ENCODE results near the gene CYP4F11. TPM values are rescaled to one million over a fixed set of nuclear protein-coding genes. Genes with fewer than 3 reads are reported as not detected.
"Not testable (repeated sequence)": the region's sequence is repeated elsewhere in the genome, so short reads cannot be mapped to it uniquely, and the experiment has no call there.

CYP4F11 gene, protein sequence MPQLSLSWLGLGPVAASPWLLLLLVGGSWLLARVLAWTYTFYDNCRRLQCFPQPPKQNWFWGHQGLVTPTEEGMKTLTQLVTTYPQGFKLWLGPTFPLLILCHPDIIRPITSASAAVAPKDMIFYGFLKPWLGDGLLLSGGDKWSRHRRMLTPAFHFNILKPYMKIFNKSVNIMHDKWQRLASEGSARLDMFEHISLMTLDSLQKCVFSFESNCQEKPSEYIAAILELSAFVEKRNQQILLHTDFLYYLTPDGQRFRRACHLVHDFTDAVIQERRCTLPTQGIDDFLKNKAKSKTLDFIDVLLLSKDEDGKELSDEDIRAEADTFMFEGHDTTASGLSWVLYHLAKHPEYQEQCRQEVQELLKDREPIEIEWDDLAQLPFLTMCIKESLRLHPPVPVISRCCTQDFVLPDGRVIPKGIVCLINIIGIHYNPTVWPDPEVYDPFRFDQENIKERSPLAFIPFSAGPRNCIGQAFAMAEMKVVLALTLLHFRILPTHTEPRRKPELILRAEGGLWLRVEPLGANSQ
- polyA plus RNA-seq (2013, experiment 1 of 4) = not detected
- polyA plus RNA-seq (2013, experiment 2 of 4) = not detected
- polyA plus RNA-seq (2013, experiment 3 of 4) = not detected
- polyA plus RNA-seq (2013, experiment 4 of 4) = not detected

DNA sequence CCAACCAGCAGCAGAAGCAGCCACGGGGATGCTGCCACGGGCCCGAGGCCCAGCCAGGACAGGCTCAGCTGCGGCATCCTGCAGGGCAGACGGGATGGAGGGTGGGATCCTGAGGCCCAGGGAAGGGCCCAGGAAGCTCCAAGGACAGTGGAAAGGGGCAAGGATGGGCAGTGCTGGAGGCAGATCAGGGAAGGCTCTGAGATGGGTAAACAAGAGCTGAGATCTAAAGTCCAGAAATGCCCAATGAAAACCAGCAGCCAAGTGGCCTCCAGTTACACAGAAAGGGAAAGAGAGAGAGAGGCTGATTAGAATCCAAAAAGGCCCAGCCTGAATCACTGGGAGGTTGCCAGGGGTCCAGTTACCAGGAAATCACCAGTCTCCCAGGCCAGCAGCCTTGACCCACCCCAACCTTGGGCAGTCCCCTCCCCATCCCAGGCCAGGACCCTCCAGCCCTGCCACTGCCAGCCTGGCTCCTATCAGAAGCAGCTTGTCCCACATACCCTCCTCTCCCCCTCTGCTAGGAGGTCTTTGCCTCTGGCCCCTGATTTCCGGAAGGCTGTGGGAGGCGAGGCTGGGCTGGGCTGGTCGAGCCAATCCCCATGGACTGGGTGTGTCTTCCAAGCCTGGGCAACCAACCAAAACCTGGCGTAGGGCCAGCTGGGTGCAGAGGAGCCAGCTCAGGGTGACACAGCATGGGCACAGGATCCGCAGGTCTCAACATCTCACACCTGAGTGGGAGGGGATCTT is at the start of gene CYP4F11:
Gene CYP4F11 (minus strand): TSS at position 198 of the 747 bp plus-strand sequence. CDS start 121 bp downstream, at position 77.
- H3K4me3 ChIP-seq (ENCODE audit: insufficient read depth, low read depth, low read length) = no peak within 1 kb of the TSS
- H3K4me1 ChIP-seq (ENCODE audit: control insufficient read depth, insufficient read depth, low read length) = no peaks in the 10 kb centered on the region
- WGBS, 2 experiments = 78% methylated on average over 10 of the region's 10 CpGs
- peaks cover 18% of the 10 kb centered on the region for H3K9me3 ChIP-seq (ENCODE audit: control insufficient read depth, low read length)
- no peaks in the 10 kb centered on the region for H3K27me3 ChIP-seq (ENCODE audit: control insufficient read depth, insufficient read depth, low read length, poor library complexity, severe bottlenecking)
- no peaks in the 10 kb centered on the region for H3K36me3 ChIP-seq (ENCODE audit: control insufficient read depth, insufficient read depth, low read length)
- H3K27ac ChIP-seq (ENCODE audit: insufficient read depth, low read depth, low read length, poor library complexity, severe bottlenecking) = no peak within 1 kb of the TSS

DNA sequence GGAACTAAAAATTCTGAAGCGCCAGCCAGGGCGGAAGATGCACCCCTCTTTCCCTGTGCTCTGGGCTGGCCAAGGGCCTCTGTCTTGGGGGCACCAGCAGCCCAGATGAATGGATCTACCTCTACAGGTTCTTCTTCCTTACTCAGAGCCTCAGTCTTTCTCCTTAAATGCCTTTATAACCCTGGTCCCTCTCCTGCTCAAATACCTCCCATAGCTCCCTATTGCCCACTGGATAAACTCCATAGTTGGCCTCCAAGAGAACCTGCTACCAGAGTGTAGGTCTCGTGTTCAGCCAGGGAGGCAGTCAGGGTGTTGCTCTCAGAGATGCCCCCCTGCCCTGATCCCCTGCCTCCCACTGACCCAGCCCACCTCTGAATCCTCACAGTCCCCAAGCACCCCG is 45.0 kb upstream of the CYP4F11 start:
- 69 to 70% methylated on average over 4 of the region's 4 CpGs for WGBS, 2 experiments
- H3K27me3 ChIP-seq (ENCODE audit: control insufficient read depth, insufficient read depth, low read length, poor library complexity, severe bottlenecking) = no peaks in the 10 kb centered on the region
- no peaks in the 10 kb centered on the region for H3K4me1 ChIP-seq (ENCODE audit: control insufficient read depth, insufficient read depth, low read length)
- no peak overlapping the region for H3K4me3 ChIP-seq (ENCODE audit: insufficient read depth, low read depth, low read length)
- no peak overlapping the region for H3K27ac ChIP-seq (ENCODE audit: insufficient read depth, low read depth, low read length, poor library complexity, severe bottlenecking)
- H3K9me3 ChIP-seq (ENCODE audit: control insufficient read depth, low read length) = peaks cover 12% of the 10 kb centered on the region
- H3K36me3 ChIP-seq (ENCODE audit: control insufficient read depth, insufficient read depth, low read length) = no peaks in the 10 kb centered on the region

DNA sequence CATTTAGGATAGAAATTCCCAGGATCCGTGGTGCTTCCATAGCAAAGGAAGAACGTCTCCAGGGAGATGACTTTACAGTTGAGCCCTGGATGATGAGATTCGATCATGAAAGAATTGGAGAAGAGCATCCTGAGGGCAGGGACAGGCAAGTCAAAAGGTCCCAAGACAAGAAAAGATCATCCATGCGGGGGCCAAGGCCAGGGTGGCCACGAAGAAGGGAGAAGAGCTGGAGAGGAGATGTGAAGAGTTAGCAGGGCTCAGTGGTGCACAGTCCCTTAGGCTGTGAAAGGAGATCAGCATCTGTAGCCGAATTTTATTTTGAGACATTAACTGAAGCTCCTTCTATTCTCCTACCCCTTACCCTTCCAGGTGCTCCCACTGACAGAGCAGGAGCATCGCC is 43.4 kb upstream of the CYP4F11 start:
- H3K27me3 ChIP-seq (ENCODE audit: control insufficient read depth, insufficient read depth, low read length, poor library complexity, severe bottlenecking) = no peaks in the 10 kb centered on the region
- WGBS, 2 experiments = 45 to 53% methylated on average over 7 of the region's 7 CpGs
- no peaks in the 10 kb centered on the region for H3K4me1 ChIP-seq (ENCODE audit: control insufficient read depth, insufficient read depth, low read length)
- no peak overlapping the region for H3K4me3 ChIP-seq (ENCODE audit: insufficient read depth, low read depth, low read length)
- no peaks in the 10 kb centered on the region for H3K36me3 ChIP-seq (ENCODE audit: control insufficient read depth, insufficient read depth, low read length)
- no peak overlapping the region for H3K27ac ChIP-seq (ENCODE audit: insufficient read depth, low read depth, low read length, poor library complexity, severe bottlenecking)
- H3K9me3 ChIP-seq (ENCODE audit: control insufficient read depth, low read length) = peaks cover 8% of the 10 kb centered on the region

DNA sequence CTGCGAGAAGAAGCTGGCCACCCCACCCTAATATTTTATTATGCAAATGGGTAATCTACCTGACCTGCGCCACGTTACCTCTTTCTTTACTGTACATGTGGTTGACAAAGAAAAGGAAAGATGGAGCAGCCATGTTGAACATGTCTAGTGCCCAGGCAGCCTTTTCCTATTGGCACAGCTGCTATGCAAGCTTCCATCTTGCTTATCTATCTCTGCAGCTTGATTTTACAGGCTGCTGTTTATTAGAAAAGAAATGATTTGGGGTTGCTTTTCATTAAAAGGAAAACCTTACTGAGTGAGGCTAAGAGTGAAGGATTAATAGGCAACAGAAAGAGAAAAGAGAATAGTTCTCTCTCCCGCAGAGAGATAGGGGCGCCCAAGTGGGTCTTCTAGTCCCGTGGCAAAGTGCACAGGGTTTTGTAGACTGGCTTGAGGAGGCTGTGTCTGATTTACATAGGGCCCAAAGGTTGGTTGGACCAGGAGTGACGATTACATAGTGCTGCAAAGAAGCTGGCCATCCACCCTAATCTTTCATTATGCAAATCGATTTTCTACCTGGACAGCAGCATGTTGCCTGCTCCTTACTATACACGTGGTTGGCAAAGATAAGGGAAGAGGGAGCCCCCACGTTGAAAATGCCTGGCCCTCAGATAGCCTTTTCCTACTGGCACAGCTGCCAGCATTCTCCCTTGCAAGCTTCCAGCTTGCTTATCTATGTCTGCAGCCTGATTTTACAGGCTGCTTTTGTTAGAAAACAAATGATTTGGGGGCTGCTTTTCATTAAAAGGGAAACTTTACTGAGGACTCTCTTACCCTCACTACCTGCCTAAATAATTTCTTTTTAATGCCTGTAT is 42.7 kb upstream of the CYP4F11 start:
- Histone ChIP-seq H3K4me1 (ENCODE audit: control insufficient read depth, insufficient read depth, low read length) (no peaks in the 10 kb centered on the region), H3K4me3 (ENCODE audit: insufficient read depth, low read depth, low read length) (no peak overlapping the region), H3K9me3 (ENCODE audit: control insufficient read depth, low read length) (peaks cover 8% of the 10 kb centered on the region), H3K27ac (ENCODE audit: insufficient read depth, low read depth, low read length, poor library complexity, severe bottlenecking) (no peak overlapping the region), H3K36me3 (ENCODE audit: control insufficient read depth, insufficient read depth, low read length) (no peaks in the 10 kb centered on the region), H3K27me3 (ENCODE audit: control insufficient read depth, insufficient read depth, low read length, poor library complexity, severe bottlenecking) (no peaks in the 10 kb centered on the region)
- 38% methylated on average over 10 of the region's 10 CpGs for WGBS, 2 experiments

DNA sequence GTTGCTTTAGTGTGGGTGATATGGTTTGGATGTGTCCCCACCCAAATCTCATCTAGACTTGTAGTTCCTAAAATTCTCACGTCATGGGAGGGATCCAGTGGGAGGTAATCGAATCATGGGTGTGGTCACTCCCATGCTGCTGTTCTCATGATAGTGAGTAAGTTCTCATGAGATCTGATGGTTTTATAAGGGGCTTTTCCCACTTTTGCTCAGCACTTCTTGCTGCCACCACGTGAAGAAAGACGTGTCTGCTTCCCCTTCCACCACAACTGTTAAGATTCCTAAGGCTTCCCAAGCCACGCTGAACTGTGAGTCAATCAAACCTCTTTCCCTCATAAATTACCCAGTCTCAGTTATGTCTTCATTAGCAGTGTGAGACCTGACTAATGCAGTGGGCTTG is 40.5 kb upstream of the CYP4F11 start:
- 47 to 53% methylated on average over 5 of the region's 5 CpGs for WGBS, 2 experiments
- Histone ChIP-seq H3K4me3 (ENCODE audit: insufficient read depth, low read depth, low read length) (no peak overlapping the region), H3K27me3 (ENCODE audit: control insufficient read depth, insufficient read depth, low read length, poor library complexity, severe bottlenecking) (no peaks in the 10 kb centered on the region), H3K36me3 (ENCODE audit: control insufficient read depth, insufficient read depth, low read length) (no peaks in the 10 kb centered on the region), H3K9me3 (ENCODE audit: control insufficient read depth, low read length) (no peaks in the 10 kb centered on the region), H3K27ac (ENCODE audit: insufficient read depth, low read depth, low read length, poor library complexity, severe bottlenecking) (no peak overlapping the region), H3K4me1 (ENCODE audit: control insufficient read depth, insufficient read depth, low read length) (no peaks in the 10 kb centered on the region)

DNA sequence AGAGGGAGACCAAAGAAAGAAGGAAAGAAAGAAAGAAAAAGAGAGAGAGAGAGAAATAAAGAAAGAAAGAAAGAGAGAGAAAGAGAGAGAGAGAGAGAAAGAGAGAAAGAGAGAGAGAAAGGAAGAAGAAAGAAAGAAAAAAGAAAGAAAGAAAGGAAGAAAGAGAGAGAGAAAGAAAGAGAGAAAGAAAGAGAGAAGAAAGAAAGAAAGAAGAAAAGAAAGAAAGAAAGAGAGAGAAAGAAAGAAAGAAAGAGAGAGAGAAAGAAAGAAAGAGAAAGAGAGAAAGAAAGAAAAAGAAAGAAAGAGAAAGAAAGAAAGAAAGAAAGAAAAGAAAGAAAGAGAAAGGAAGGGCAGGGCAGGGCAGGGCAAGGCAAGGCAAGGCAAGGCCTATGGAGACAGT is 37.7 kb upstream of the CYP4F11 start:
- not testable (repeated sequence) for H3K27ac ChIP-seq (ENCODE audit: insufficient read depth, low read depth, low read length, poor library complexity, severe bottlenecking); H3K27me3 ChIP-seq (ENCODE audit: control insufficient read depth, insufficient read depth, low read length, poor library complexity, severe bottlenecking); H3K9me3 ChIP-seq (ENCODE audit: control insufficient read depth, low read length); H3K4me3 ChIP-seq (ENCODE audit: insufficient read depth, low read depth, low read length); H3K4me1 ChIP-seq (ENCODE audit: control insufficient read depth, insufficient read depth, low read length); H3K36me3 ChIP-seq (ENCODE audit: control insufficient read depth, insufficient read depth, low read length)

DNA sequence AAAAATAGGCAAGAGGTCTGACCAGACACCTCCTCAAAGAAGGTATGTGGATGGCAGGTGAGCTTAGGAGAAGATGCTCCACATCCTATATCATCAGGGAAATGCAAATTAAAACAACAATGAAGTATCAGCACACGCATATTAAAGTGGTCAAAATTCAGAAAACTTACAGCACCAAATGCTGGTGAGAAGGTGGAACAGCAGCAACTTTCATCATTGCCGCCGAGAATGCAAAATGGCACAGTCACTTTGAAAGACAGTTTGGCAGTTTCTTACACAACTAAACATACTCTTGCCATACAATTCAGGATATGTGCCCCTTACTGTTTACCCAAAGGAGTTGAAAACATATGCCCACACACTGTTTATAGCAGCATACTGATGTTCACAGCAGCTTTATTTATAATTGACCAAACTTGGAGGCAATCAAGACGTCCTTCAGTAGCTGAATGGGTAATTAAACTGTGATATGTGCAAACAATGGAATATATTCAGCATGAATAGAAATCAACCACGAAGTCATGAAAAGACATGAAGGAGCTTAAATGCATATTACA is 37.0 kb upstream of the CYP4F11 start:
- no peaks in the 10 kb centered on the region for H3K27me3 ChIP-seq (ENCODE audit: control insufficient read depth, insufficient read depth, low read length, poor library complexity, severe bottlenecking)
- no peak overlapping the region for H3K4me3 ChIP-seq (ENCODE audit: insufficient read depth, low read depth, low read length)
- H3K27ac ChIP-seq (ENCODE audit: insufficient read depth, low read depth, low read length, poor library complexity, severe bottlenecking) = no peak overlapping the region
- no peaks in the 10 kb centered on the region for H3K4me1 ChIP-seq (ENCODE audit: control insufficient read depth, insufficient read depth, low read length)
- H3K36me3 ChIP-seq (ENCODE audit: control insufficient read depth, insufficient read depth, low read length) = no peaks in the 10 kb centered on the region
- WGBS, 2 experiments = 63 to 64% methylated on average over 5 of the region's 5 CpGs
- H3K9me3 ChIP-seq (ENCODE audit: control insufficient read depth, low read length) = peaks cover 5% of the 10 kb centered on the region

DNA sequence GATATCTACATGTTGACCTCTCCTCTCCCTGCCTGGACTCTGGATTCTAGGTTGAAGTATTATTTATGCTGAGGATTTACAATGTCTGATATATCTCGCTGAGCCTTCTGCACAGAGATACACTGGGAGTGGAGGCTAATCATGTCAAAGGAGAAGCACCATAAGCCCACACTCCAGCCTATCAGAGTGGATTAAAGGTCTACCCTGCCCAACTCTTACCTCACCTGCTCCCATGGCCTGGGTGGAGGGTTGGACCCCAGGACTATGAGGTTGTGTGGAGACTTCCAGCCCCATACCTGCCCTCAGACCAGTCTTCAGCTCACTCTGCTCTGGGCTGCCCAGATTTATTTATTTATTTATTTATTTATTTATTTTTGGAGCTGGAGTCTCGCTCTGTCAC is 29.9 kb upstream of the CYP4F11 start:
- WGBS, 2 experiments = 52 to 54% methylated on average over 2 of the region's 2 CpGs
- no peak overlapping the region for H3K27ac ChIP-seq (ENCODE audit: insufficient read depth, low read depth, low read length, poor library complexity, severe bottlenecking)
- H3K4me3 ChIP-seq (ENCODE audit: insufficient read depth, low read depth, low read length) = no peak overlapping the region
- H3K27me3 ChIP-seq (ENCODE audit: control insufficient read depth, insufficient read depth, low read length, poor library complexity, severe bottlenecking) = no peaks in the 10 kb centered on the region
- H3K9me3 ChIP-seq (ENCODE audit: control insufficient read depth, low read length) = peaks cover 16% of the 10 kb centered on the region
- H3K4me1 ChIP-seq (ENCODE audit: control insufficient read depth, insufficient read depth, low read length) = no peaks in the 10 kb centered on the region
- H3K36me3 ChIP-seq (ENCODE audit: control insufficient read depth, insufficient read depth, low read length) = no peaks in the 10 kb centered on the region

DNA sequence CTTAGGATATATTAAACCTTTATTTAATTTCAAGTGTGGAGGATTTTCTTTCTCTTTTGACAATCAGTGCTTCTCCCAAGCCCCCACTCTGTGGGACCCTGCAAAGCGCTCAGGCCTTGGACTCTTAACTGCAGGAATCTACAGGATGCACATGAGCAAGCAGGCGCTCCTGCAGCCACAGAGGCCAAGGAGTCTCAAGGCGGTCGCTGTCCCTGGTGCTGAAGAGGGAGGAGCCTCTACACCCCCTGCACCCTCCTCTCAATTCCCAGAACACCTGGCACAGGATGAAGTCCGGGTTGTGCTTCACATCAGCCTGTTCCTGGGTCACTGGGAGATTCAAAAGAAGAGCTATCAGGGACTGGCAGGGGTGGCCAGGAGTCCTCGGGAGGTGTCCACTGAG is 28.0 kb upstream of the CYP4F11 start:
- Histone ChIP-seq H3K4me1 (ENCODE audit: control insufficient read depth, insufficient read depth, low read length) (no peaks in the 10 kb centered on the region), H3K27ac (ENCODE audit: insufficient read depth, low read depth, low read length, poor library complexity, severe bottlenecking) (no peak overlapping the region), H3K27me3 (ENCODE audit: control insufficient read depth, insufficient read depth, low read length, poor library complexity, severe bottlenecking) (no peaks in the 10 kb centered on the region), H3K4me3 (ENCODE audit: insufficient read depth, low read depth, low read length) (no peak overlapping the region), H3K36me3 (ENCODE audit: control insufficient read depth, insufficient read depth, low read length) (no peaks in the 10 kb centered on the region), H3K9me3 (ENCODE audit: control insufficient read depth, low read length) (peaks cover 14% of the 10 kb centered on the region)
- 64 to 68% methylated on average over 6 of the region's 6 CpGs for WGBS, 2 experiments
